NT2/D1 (cell line): ENCODE data around the gene STOML1.

Experiments used
- YY1 ChIP-seq: IDR thresholded peaks from 2 replicates; pipeline ENCODE4 v1.6.1; 2011; ENCODE audit not compliant: insufficient read length, insufficient read depth
- ZNF274 ChIP-seq: IDR thresholded peaks from 2 replicates; pipeline ENCODE4 v1.6.1; 2011; ENCODE audit warnings: mild to moderate bottlenecking, low read depth, low read length

DNA sequence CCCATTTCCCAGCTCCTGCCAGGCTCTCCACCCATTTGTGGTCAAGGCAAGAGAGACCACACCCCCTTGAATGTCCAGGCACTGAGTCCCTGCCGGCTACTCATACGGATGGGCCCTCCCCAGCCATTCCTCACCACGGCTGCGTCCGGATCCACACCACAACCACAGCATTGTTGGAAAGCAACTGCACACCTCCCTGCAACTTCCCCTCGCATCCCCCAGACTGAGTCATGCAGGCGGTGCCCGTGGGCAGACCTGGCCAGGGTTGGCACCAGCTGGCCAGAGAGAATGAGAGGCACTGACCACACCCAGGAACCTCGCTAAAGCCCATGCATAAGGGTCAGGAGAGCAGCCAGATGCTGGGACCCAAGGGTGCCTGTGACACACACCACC, 35.4 kb downstream of the STOML1 start:
- TF ChIP-seq YY1: no peak
- TF ChIP-seq ZNF274: no peak
